ENCODE results near the gene NFIB. TPM values are rescaled to one million over a fixed set of nuclear protein-coding genes. Genes with fewer than 3 reads are reported as not detected.

Gene NFIB
- total RNA-seq = not detected

DNA sequence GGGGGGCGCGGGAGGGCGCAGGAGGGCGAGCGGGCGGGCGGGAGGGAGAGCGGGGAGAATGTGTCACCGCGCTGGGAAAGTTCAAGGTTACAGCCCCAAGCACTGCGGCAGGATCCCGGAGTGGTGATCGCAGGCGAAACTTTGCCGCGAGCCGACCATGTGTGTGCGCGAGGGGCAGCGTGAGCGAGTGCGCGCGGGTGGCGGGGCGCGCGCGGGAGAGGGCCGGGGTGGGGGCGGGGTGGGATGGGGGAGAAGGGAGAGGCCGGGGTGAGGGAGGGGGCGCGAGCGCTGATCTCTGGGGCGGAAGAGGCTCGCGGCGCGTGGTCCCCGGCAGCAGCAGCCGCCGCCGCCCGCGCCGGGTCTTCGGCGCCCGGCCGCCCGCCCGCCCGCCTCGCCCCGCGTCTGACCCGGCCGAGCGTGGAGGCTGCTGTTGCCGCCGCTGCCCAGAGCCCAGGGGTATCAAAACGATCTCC is at the start of gene NFIB:
TSS of gene NFIB (minus strand) at position 191 of the 473 bp plus-strand sequence. CDS start 630 bp downstream, outside the sequence.
- peaks cover 26% of the 10 kb centered on the region for H3K4me1 Mint-ChIP-seq
- H3K9me3 Mint-ChIP-seq = no peaks in the 10 kb centered on the region
- H3K27me3 Mint-ChIP-seq = peaks cover 69% of the 10 kb centered on the region
- no peak for DNase-seq
- no peak within 1 kb of the TSS for H3K27ac Mint-ChIP-seq
- ChIA-PET POLR2A (no interaction called here), CTCF (no interaction called here)
- H3K36me3 Mint-ChIP-seq (ENCODE audit: low read depth) = peaks cover 12% of the 10 kb centered on the region
- peak within 1 kb of the TSS; percentile 66 for H3K4me3 Mint-ChIP-seq

DNA sequence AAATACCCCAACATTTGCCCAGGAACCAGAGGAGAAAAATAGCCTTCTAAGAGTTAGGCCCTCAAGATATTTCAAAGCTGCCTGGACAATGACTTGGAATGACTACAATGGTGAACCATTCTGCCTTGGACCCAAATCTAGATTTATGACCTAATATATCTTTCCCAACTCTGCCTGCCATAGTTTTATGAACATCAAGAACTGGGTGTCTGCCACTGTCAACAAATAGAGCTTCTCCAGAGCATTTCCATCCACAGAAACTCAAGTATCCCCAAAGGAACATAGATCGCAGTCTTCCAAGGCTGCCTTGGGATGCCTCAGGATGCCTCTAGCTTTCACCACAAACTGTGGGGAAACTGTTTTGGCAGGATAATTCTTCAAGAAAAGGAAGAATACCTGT is 48.2 kb upstream of the NFIB start:
- H3K4me3 Mint-ChIP-seq = no peak overlapping the region
- no peak overlapping the region for H3K27ac Mint-ChIP-seq
- no peak for DNase-seq
- ChIA-PET POLR2A (no interaction called here), CTCF (interaction anchor here (1.0 to 1.5 kb wide), 2 partner anchors 8 to 9 kb away, joined by 4 to 6 read pairs; no protein-coding TSS in a partner anchor)
- H3K27me3 Mint-ChIP-seq = peaks cover 2% of the 10 kb centered on the region
- no peaks in the 10 kb centered on the region for H3K4me1 Mint-ChIP-seq
- H3K36me3 Mint-ChIP-seq (ENCODE audit: low read depth) = no peaks in the 10 kb centered on the region
- no peaks in the 10 kb centered on the region for H3K9me3 Mint-ChIP-seq

DNA sequence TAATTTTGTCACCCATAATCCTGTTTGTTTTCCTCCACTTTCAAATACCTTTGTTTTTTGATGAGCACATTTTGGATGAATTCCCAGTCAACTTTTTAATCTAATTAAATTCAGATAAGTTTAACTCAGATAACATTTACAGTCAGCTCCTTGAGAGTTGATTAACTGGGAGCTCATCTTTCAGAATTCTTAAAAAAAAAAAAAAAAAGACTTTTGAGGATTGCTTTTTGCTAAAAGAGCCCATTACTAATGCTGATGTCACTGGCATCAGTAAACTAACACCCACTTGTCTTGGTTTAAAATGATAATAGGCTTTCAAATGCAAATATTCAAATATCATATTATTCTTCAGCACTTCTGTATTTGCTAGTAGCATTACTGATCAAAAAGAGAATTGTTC is 47.1 kb upstream of the NFIB start:
- no peak for DNase-seq
- ChIA-PET CTCF (interaction anchor here (1.5 kb wide), 1 partner anchor 8 kb away, joined by 6 read pairs; no protein-coding TSS in a partner anchor), POLR2A (no interaction called here)
- H3K4me1 Mint-ChIP-seq = no peaks in the 10 kb centered on the region
- no peaks in the 10 kb centered on the region for H3K27me3 Mint-ChIP-seq
- H3K36me3 Mint-ChIP-seq (ENCODE audit: low read depth) = no peaks in the 10 kb centered on the region
- no peaks in the 10 kb centered on the region for H3K9me3 Mint-ChIP-seq
- H3K27ac Mint-ChIP-seq = no peak overlapping the region
- H3K4me3 Mint-ChIP-seq = no peak overlapping the region

DNA sequence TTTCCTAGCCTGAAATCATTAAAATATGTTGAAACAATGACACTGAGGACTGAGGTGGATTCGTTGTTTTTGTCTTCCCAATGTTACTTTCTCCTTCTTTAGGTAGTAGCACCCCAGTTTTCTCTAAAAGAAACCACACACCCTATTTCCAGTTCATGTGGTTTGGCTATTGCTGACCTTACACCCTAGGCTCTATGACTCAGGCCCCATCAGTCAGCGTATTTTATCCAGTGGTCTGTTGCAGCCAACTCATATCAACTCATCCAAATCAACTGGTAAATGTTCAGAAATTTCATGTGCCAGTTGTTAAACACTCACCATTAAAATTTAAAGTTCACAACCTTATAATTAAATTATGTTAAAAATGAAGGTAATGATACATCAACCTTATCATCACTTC is 44.6 kb upstream of the NFIB start:
- no peak for DNase-seq
- H3K4me1 Mint-ChIP-seq = no peaks in the 10 kb centered on the region
- H3K27me3 Mint-ChIP-seq = peaks cover 4% of the 10 kb centered on the region
- POLR2A ChIA-PET = no interaction called here
- no peak overlapping the region for H3K4me3 Mint-ChIP-seq
- no peaks in the 10 kb centered on the region for H3K9me3 Mint-ChIP-seq
- H3K27ac Mint-ChIP-seq = no peak overlapping the region
- H3K36me3 Mint-ChIP-seq (ENCODE audit: low read depth) = no peaks in the 10 kb centered on the region
- CTCF ChIA-PET = no interaction called here

DNA sequence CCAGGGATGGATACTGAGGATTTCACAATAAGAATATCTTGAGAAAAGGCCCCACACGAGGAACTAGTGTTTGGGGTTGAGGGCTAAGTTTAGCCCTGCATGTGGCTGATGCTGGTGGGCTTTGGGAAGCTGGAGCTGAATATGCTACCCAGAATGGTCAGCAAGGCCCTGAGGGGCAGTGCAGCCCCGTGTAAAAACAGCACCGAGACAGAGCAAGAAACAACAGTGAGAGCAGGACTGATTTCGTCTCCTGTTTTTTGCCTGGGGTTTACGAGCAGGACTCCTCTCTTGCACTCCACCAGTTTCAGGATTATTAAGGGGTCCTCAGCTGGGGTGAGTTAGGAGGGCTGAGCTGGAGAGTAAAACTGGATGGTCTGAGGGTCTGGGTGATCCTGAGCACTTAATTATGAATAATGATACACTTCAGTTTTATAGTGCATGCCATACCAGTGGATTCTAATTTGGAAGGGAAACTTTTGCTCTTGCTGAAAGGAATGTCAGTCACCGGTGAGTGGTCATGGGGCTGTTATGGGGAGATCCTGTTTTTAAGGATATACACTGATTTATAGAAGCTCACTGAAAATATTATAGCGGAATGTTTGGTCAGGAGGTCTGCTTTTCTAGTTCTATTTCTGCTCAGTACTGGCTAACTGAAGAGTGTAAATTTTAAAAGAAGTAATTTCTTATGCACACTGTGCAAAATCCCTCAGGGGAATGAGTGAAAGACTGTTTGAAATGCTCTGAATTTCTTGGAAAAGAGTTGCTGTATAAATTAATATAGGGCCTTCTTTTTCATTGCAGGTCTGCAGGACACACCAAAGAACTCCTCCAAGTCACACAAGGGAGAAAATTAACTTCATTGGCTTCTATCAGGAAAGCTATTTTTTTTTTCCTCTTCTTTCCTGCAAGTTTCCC is 42.7 kb upstream of the NFIB start:
- H3K36me3 Mint-ChIP-seq (ENCODE audit: low read depth) = no peaks in the 10 kb centered on the region
- ChIA-PET POLR2A (no interaction called here), CTCF (no interaction called here)
- no peak overlapping the region for H3K4me3 Mint-ChIP-seq
- no peak overlapping the region for H3K27ac Mint-ChIP-seq
- H3K4me1 Mint-ChIP-seq = no peaks in the 10 kb centered on the region
- H3K27me3 Mint-ChIP-seq = peaks cover 14% of the 10 kb centered on the region
- no peak for DNase-seq
- no peaks in the 10 kb centered on the region for H3K9me3 Mint-ChIP-seq

DNA sequence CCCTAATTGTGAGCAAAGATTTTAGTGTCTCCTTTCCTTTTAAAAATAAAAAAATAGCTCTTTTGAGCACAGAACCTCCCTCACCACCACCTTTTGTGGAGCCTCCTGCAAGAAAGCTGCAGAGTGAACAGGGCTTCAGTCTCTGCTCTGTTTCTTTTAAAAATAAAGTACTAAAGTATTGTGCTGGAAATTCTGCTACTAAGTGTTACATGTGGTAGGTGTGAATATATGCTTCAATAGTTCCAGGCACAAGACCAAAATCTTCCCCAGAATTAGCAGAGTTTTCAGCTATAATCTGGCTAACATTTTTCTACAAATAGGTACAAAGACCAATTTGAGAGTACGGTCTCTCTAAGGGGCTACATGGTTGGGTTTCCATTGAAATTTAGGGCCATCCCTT is 40.3 kb upstream of the NFIB start:
- DNase-seq = no peak
- Mint-ChIP-seq H3K36me3 (ENCODE audit: low read depth) (no peaks in the 10 kb centered on the region), H3K27ac (no peak overlapping the region), H3K27me3 (peaks cover 38% of the 10 kb centered on the region), H3K9me3 (no peaks in the 10 kb centered on the region), H3K4me1 (no peaks in the 10 kb centered on the region), H3K4me3 (no peak overlapping the region)
- ChIA-PET POLR2A (no interaction called here), CTCF (interaction anchor here (0.7 to 3.3 kb wide), 9 partner anchors 7 to 926 kb away, joined by 3 to 26 read pairs (median 4); no protein-coding TSS in a partner anchor)

DNA sequence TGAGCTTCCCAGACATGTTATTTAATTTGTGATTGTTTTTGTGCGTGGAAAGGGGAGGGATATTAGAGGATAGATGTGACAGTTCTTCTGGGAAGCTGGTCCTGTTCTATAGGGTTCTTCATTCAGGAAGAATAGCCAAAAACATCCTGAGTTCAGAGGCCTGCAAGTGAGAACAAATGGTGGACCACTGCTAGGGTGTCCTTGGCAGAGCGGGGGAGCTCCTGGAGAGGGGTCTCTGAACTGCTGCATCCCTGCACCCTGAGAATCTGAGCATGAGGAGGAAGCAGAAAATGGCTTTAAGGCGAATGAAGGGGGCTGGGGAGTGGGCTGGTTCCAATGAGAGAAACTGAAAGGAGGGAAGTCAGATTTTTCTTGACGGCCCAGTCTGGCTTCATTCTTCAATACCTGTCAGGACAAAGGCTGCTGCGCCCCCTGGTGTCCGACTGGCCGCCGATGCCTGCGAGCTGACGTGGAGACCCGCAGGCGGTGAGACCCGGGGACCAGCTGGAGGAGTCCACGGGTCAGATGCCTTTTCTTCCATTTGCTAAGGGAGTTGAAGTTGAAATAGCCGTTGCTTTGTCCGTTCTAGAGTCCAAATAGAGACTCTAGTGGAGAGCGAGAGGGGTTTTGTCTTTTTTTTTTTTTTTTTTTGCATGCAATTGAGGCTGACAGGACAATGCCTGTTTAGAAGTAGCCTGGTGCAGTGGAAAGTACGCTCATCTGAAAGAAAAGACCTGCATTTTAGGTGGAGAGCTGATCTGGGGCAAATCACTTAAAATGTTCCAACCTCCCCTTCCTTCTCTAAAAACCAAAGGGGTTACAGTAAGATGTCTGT is 39.5 kb upstream of the NFIB start:
- peaks cover 46% of the 10 kb centered on the region for H3K27me3 Mint-ChIP-seq
- ChIA-PET CTCF (interaction anchor here (0.7 to 3.3 kb wide), 13 partner anchors 8 to 925 kb away, joined by 3 to 26 read pairs (median 3); no protein-coding TSS in a partner anchor), POLR2A (no interaction called here)
- no peaks in the 10 kb centered on the region for H3K36me3 Mint-ChIP-seq (ENCODE audit: low read depth)
- H3K9me3 Mint-ChIP-seq = no peaks in the 10 kb centered on the region
- DNase-seq = peak; percentile 79
- H3K27ac Mint-ChIP-seq = no peak overlapping the region
- no peaks in the 10 kb centered on the region for H3K4me1 Mint-ChIP-seq
- H3K4me3 Mint-ChIP-seq = no peak overlapping the region

DNA sequence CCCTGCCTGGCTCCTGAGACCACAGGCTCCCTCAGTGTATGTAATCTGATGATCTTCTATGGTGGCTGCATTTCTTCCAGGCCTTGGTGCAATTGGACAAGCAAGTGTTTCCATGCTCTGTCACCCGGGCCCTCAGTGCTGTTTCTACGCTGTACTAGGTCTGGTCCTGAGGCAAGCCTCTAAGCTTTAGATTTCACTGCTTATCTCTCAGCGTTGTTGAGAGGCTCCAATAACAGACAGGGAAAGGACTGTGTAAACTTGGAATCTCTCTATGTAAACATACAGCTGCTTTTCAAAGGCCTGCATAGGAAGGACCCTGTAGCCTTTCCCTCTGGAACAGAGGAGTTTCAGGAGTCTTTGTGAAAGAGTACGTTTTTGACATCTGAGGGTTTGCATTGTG is 38.6 kb upstream of the NFIB start:
- Mint-ChIP-seq H3K9me3 (no peaks in the 10 kb centered on the region), H3K4me1 (no peaks in the 10 kb centered on the region), H3K4me3 (no peak overlapping the region), H3K27ac (no peak overlapping the region), H3K36me3 (ENCODE audit: low read depth) (no peaks in the 10 kb centered on the region), H3K27me3 (peaks cover 55% of the 10 kb centered on the region)
- CTCF ChIA-PET = interaction anchor here (1.7 to 3.3 kb wide), 3 partner anchors 9 to 924 kb away, joined by 6 to 26 read pairs (median 7); no protein-coding TSS in a partner anchor
- POLR2A ChIA-PET = no interaction called here
- DNase-seq = no peak

DNA sequence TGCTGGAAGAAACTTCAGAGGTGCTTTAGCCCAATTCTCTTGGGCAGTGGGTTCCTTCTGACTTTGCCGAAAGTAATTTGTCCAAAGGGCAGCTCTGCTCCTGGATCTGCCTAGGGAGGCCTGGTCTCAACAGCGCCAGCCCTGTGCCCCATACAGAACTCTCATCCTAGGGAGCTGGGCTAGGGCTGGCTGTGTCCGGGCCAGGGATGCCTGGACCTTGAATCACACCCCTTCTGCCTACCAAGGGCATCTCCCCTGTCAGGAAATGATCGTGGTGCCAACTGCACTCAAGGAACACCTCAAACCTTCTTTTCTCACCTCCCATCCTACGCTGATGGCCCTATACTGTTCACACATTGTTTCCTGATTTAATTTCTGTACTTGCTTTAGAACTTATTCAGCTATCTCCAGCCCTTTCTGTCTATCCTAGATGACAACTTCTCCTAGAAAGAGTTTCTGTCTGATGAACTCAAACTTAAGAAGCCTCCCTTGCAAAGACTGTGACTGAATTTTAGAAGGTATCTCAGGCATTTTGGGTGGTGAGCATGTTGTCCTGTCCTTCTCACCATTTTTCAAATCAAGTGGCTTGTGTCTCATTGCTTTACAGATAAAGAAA is 37.4 kb upstream of the NFIB start:
- ChIA-PET CTCF (interaction anchor here (0.9 to 3.3 kb wide), 2 partner anchors 923 to 924 kb away, joined by 4 to 26 read pairs; no protein-coding TSS in a partner anchor), POLR2A (no interaction called here)
- no peak for DNase-seq
- no peaks in the 10 kb centered on the region for H3K9me3 Mint-ChIP-seq
- no peaks in the 10 kb centered on the region for H3K36me3 Mint-ChIP-seq (ENCODE audit: low read depth)
- no peak overlapping the region for H3K4me3 Mint-ChIP-seq
- H3K4me1 Mint-ChIP-seq = no peaks in the 10 kb centered on the region
- H3K27ac Mint-ChIP-seq = no peak overlapping the region
- peaks cover 59% of the 10 kb centered on the region for H3K27me3 Mint-ChIP-seq

DNA sequence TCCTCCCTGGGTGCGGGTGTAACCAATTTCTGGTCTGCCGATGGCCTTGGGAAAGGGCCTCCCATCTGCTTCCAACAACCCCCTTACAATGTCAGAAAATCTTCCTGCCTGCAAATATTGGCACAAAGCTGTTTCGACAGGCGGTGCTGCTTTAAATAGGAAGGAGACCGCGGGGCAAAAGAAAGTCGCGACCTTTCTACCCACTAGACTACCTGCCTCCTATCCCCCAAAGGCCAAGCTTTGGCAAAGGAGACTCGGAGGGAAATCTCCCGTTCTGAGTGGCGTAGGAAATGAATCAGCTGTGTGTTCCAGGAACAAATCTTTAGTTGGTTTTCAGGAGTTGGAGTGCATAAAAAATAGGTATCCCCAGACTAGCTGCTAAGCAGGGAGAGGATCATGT is 36.8 kb upstream of the NFIB start:
- POLR2A ChIA-PET = no interaction called here

DNA sequence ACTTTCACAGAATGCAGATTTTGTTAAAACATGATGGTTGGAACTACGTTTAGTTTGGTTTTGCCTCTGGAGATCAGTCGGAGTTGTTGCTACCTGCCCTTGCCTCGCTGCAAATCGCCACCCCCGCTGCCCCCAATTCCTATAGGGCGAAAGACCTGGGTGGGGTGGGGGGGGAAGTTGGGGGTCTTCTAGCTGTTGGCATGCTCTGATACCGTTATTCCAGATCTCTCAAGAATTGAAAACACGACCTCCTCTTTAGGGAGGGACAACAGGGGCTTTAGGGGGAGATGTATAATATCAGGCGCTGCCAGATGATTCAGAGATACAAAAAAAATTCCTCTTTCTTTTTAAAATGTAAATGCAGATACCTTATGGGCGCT is 36.4 kb upstream of the NFIB start:
- Mint-ChIP-seq H3K4me1 (no peaks in the 10 kb centered on the region), H3K27me3 (peaks cover 59% of the 10 kb centered on the region), H3K36me3 (ENCODE audit: low read depth) (no peaks in the 10 kb centered on the region), H3K9me3 (no peaks in the 10 kb centered on the region), H3K27ac (no peak overlapping the region), H3K4me3 (no peak overlapping the region)
- DNase-seq = no peak
- ChIA-PET POLR2A (no interaction called here), CTCF (no interaction called here)

More for the DNA sequence above, 36.8 kb upstream of the NFIB start:
- no peaks in the 10 kb centered on the region for H3K36me3 Mint-ChIP-seq (ENCODE audit: low read depth)
- no peak overlapping the region for H3K27ac Mint-ChIP-seq
- no peak overlapping the region for H3K4me3 Mint-ChIP-seq
- CTCF ChIA-PET = interaction anchor here (0.9 kb wide), 1 partner anchor 923 kb away, joined by 4 read pairs; no protein-coding TSS in a partner anchor
- H3K4me1 Mint-ChIP-seq = no peaks in the 10 kb centered on the region
- DNase-seq = no peak
- H3K27me3 Mint-ChIP-seq = peaks cover 59% of the 10 kb centered on the region
- H3K9me3 Mint-ChIP-seq = no peaks in the 10 kb centered on the region

DNA sequence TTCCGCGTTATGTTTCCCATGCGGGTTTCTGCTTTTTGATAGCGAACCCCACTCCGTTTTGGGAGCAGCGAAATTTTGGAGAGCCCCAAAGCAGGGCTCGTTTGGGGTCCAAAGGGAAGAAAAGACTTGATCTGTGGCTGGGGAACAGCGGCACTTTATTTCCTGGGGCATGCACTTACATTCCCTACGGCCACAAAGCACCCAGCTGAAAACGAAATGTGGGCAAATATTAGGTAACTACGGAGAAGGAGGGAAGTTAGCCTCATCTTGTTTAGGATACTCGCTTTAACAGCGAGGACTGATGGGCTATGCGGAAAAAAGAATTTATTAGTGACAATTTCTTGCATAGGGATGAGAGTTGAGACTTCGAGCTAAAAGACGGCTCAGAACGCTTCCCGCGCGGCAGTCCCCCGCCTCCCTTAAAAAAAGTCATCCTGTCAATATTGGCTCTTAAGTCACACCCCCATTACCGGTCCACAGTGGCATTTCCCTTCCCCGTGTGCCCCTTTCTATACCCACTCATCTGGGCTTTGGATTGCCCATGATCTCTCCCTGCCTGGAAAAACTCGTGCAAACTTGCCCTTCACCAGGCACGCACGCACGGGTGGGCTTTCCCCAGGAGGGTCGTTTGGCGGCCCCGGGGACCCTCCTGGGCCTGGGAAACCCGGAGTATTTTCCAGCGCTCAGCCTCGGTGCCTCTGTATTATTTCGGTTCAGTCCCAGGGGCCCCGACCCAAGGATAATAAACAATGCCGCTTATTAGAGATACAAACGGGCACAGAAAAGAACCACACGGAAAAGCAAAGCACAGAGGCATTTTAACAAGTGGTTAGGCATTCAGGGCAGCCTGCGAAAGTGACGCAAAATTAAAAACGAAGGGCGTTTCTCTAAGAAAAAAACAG is 35.8 kb upstream of the NFIB start:
- H3K27ac Mint-ChIP-seq = no peak overlapping the region
- H3K27me3 Mint-ChIP-seq = peaks cover 58% of the 10 kb centered on the region
- no peaks in the 10 kb centered on the region for H3K4me1 Mint-ChIP-seq
- no peak for DNase-seq
- no peaks in the 10 kb centered on the region for H3K36me3 Mint-ChIP-seq (ENCODE audit: low read depth)
- no peaks in the 10 kb centered on the region for H3K9me3 Mint-ChIP-seq
- ChIA-PET CTCF (no interaction called here), POLR2A (no interaction called here)
- H3K4me3 Mint-ChIP-seq = no peak overlapping the region

All from activated CD4-positive, alpha-beta memory T cell treated with anti-CD3 and anti-CD28 coated beads, Interleukin-2, amount 10 ng/mL, durations not matched to agents 7 days and 5 days (primary cell).